Mesothelial cell of epicardium (in vitro differentiated cells): Measurements from ENCODE around the gene SORL1. TPM values are rescaled to one million over a fixed set of nuclear protein-coding genes. Genes with fewer than 3 reads are reported as not detected.

Source experiments
- DNase-seq, 2 experiments: peaks; one replicate each; pipeline ENCODE4 v3.0.0; 2021; ENCODE audit warnings: low spot score in 2 of 2; ENCODE audit not compliant: unreplicated experiment in 2 of 2
- H3K27ac Mint-ChIP-seq: 2 replicates; pipeline ENCODE4 v1.8.0; 2021; ENCODE audit warnings: mixed read lengths
- H3K27me3 Mint-ChIP-seq: 2 replicates; pipeline ENCODE4 v1.8.0; 2021; ENCODE audit warnings: low read depth, mixed read lengths
- H3K36me3 Mint-ChIP-seq: 2 replicates; pipeline ENCODE4 v1.8.0; 2021; ENCODE audit warnings: mixed read lengths
- H3K4me1 Mint-ChIP-seq: 2 replicates; pipeline ENCODE4 v1.8.0; 2021; ENCODE audit warnings: mixed read lengths
- H3K4me3 Mint-ChIP-seq: 2 replicates; pipeline ENCODE4 v1.8.0; 2021; ENCODE audit warnings: mild to moderate bottlenecking, moderate library complexity, mixed read lengths
- H3K9me3 Mint-ChIP-seq: 2 replicates; pipeline ENCODE4 v1.8.0; 2021; ENCODE audit warnings: mixed read lengths
- CTCF ChIP-seq: fragments of 200-600 bp; sonication (generic); IDR thresholded peaks from one replicate; pipeline ENCODE4 v1.5.0; 2021; ENCODE audit warnings: antibody characterized with exemption; ENCODE audit not compliant: unreplicated experiment
- total RNA-seq: library from RNA; stranded (reverse); gene quantifications from 3 replicates; pipeline ENCODE4 v1.2.1, GENCODE V29; 2021

The SORL1 gene
- total RNA-seq, 1 donor from 2014 or later, result 32.8 TPM

- no peak for DNase-seq
- Mint-ChIP-seq H3K27me3 (no peaks in the 10 kb centered on the region), H3K4me3 (no peak overlapping the region), H3K4me1 (peaks cover 11% of the 10 kb centered on the region), H3K27ac (no peak overlapping the region), H3K36me3 (peaks cover 11% of the 10 kb centered on the region), H3K9me3 (no peaks in the 10 kb centered on the region)
- TF ChIP-seq CTCF, result no peak
Measured at GRCh38 chr11:121561240-121561639, 109.1 kb downstream of the SORL1 start.

- peaks cover 11% of the 10 kb centered on the region for H3K4me1 Mint-ChIP-seq
- DNase-seq, result no peak
- no peak overlapping the region for H3K4me3 Mint-ChIP-seq
- H3K9me3 Mint-ChIP-seq, result no peaks in the 10 kb centered on the region
- TF ChIP-seq CTCF, result no peak
- no peak overlapping the region for H3K27ac Mint-ChIP-seq
- no peaks in the 10 kb centered on the region for H3K27me3 Mint-ChIP-seq
- peaks cover 11% of the 10 kb centered on the region for H3K36me3 Mint-ChIP-seq
Measured at GRCh38 chr11:121561716-121562115, 109.6 kb downstream of the SORL1 start.

- Mint-ChIP-seq H3K4me3 (no peak overlapping the region), H3K27me3 (no peaks in the 10 kb centered on the region), H3K4me1 (peaks cover 11% of the 10 kb centered on the region), H3K36me3 (peaks cover 18% of the 10 kb centered on the region), H3K27ac (no peak overlapping the region), H3K9me3 (no peaks in the 10 kb centered on the region)
- TF ChIP-seq CTCF, result no peak
- DNase-seq, result no peak
Measured at GRCh38 chr11:121563003-121563402, 110.9 kb downstream of the SORL1 start.

GRCh38 chr11:121563900-121564822, 112.0 kb downstream of the SORL1 start:
- no peak for TF ChIP-seq CTCF
- DNase-seq, result no peak
- Mint-ChIP-seq H3K4me1 (peaks cover 11% of the 10 kb centered on the region), H3K9me3 (no peaks in the 10 kb centered on the region), H3K27ac (peak overlapping the region; percentile 78), H3K4me3 (no peak overlapping the region), H3K36me3 (peaks cover 18% of the 10 kb centered on the region), H3K27me3 (no peaks in the 10 kb centered on the region)

- TF ChIP-seq CTCF, result no peak
- peaks cover 11% of the 10 kb centered on the region for H3K4me1 Mint-ChIP-seq
- DNase-seq, result no peak
- no peaks in the 10 kb centered on the region for H3K27me3 Mint-ChIP-seq
- no peak overlapping the region for H3K27ac Mint-ChIP-seq
- H3K4me3 Mint-ChIP-seq, result no peak overlapping the region
- H3K36me3 Mint-ChIP-seq, result peaks cover 21% of the 10 kb centered on the region
- H3K9me3 Mint-ChIP-seq, result no peaks in the 10 kb centered on the region
Measured at GRCh38 chr11:121564948-121565684, 113.0 kb downstream of the SORL1 start.
